Hematopoietic multipotent progenitor cell treated with erythropoietin and hydrocortisone succinate and interleukin-3 and kit ligand, for 15 days (in vitro differentiated cells): ENCODE measurements around the gene RAD54L.
"Not testable (repeated sequence)": the region's sequence is repeated elsewhere in the genome, so short reads cannot be mapped to it uniquely, and the experiment has no call there.

Source experiments
- DNase-seq: peaks from one replicate; pipeline ENCODE4 v3.0.0-alpha.2; 2015; ENCODE audit warnings: low spot score

The RAD54L gene

GRCh38 chr1:46285730-46286477 is 38.3 kb downstream of the RAD54L start:
- DNase-seq, result no peak

- DNase-seq, result no peak
These were observed 41.0 kb downstream of the RAD54L start for GRCh38 chr1:46288485-46289133.

- DNase-seq, result no peak
These were observed 41.6 kb downstream of the RAD54L start for GRCh38 chr1:46289134-46289494.

GRCh38 chr1:46289976-46290375 is 42.4 kb downstream of the RAD54L start:
- DNase-seq, result no peak

- DNase-seq, result no peak
These were observed 47.7 kb downstream of the RAD54L start for GRCh38 chr1:46295306-46295705.

GRCh38 chr1:46298387-46298786 is 50.8 kb downstream of the RAD54L start:
- DNase-seq, result no peak

GRCh38 chr1:46300673-46301405 is 53.3 kb downstream of the RAD54L start:
- DNase-seq, result no peak

GRCh38 chr1:46301406-46301807 is 53.8 kb downstream of the RAD54L start:
- DNase-seq, result no peak

- peak; percentile 49 for DNase-seq
These were observed 54.5 kb downstream of the RAD54L start for GRCh38 chr1:46301808-46302640.

GRCh38 chr1:46302641-46303037 is 55.1 kb downstream of the RAD54L start:
- no peak for DNase-seq

GRCh38 chr1:46303038-46303871 is 55.7 kb downstream of the RAD54L start, which contains the start of the genes LRRC41 and UQCRH:
TSS of gene LRRC41 (minus strand) at chr1:46303616. CDS start at chr1:46303322, 294 bp downstream.
TSS of gene UQCRH (plus strand) at chr1:46303698. CDS start at chr1:46303767, 69 bp downstream.
- peak; percentile 95 for DNase-seq

GRCh38 chr1:46303872-46304326 is 56.3 kb downstream of the RAD54L start:
- DNase-seq, result no peak

- DNase-seq, result no peak
These were observed 58.6 kb downstream of the RAD54L start for GRCh38 chr1:46306159-46306530.

GRCh38 chr1:46309401-46310159 is 62.0 kb downstream of the RAD54L start:
- DNase-seq, result no peak

GRCh38 chr1:46310321-46310720 is 62.8 kb downstream of the RAD54L start:
- DNase-seq, result no peak

- DNase-seq, result no peak
These were observed 68.3 kb downstream of the RAD54L start for GRCh38 chr1:46315669-46316403.

GRCh38 chr1:46317323-46317722 is 69.8 kb downstream of the RAD54L start:
- no peak for DNase-seq

- not testable (repeated sequence) for DNase-seq
These were observed 71.7 kb downstream of the RAD54L start for GRCh38 chr1:46319301-46319700.
